ENCODE results near the gene OR4K2.
"Not testable (repeated sequence)": the region's sequence is repeated elsewhere in the genome, so short reads cannot be mapped to it uniquely, and the experiment has no call there.

OR4K2 gene

GRCh38 chr14:19874842-19875241, at the start of gene OR4K2:
Gene OR4K2, plus strand, starts transcription at chr14:19875142. Its CDS starts 1,126 bp downstream, at chr14:19876268.
- in situ Hi-C loops (cut with MboI; ENCODE audit: low sequenced_read_pairs) = no loop called here

- in situ Hi-C loops (cut with MboI; ENCODE audit: low sequenced_read_pairs) = not testable (repeated sequence)
Observed at GRCh38 chr14:19827626-19828244, 47.2 kb upstream of the OR4K2 start.

GRCh38 chr14:19828314-19828713, 46.6 kb upstream of the OR4K2 start:
- in situ Hi-C loops (cut with MboI; ENCODE audit: low sequenced_read_pairs) = no loop called here

GRCh38 chr14:19834203-19834848, 40.6 kb upstream of the OR4K2 start:
- in situ Hi-C loops (cut with MboI; ENCODE audit: low sequenced_read_pairs) = not testable (repeated sequence)

GRCh38 chr14:19838433-19838832, 36.5 kb upstream of the OR4K2 start:
- in situ Hi-C loops (cut with MboI; ENCODE audit: low sequenced_read_pairs) = no loop called here

GRCh38 chr14:19851365-19851764, 23.6 kb upstream of the OR4K2 start:
- in situ Hi-C loops (cut with MboI; ENCODE audit: low sequenced_read_pairs) = no loop called here

- in situ Hi-C loops (cut with MboI; ENCODE audit: low sequenced_read_pairs) = not testable (repeated sequence)
Observed at GRCh38 chr14:19866061-19866669, 8.8 kb upstream of the OR4K2 start.

GRCh38 chr14:19873178-19873577, 1.8 kb upstream of the OR4K2 start:
- in situ Hi-C loops (cut with MboI; ENCODE audit: low sequenced_read_pairs) = no loop called here

- in situ Hi-C loops (cut with MboI; ENCODE audit: low sequenced_read_pairs) = no loop called here
Observed at GRCh38 chr14:19878029-19878642, 3.2 kb downstream of the OR4K2 start.

- in situ Hi-C loops (cut with MboI; ENCODE audit: low sequenced_read_pairs) = no loop called here
Observed at GRCh38 chr14:19895282-19895681, 20.3 kb downstream of the OR4K2 start.

GRCh38 chr14:19900999-19901398, 26.1 kb downstream of the OR4K2 start:
- in situ Hi-C loops (cut with MboI; ENCODE audit: low sequenced_read_pairs) = no loop called here

- in situ Hi-C loops (cut with MboI; ENCODE audit: low sequenced_read_pairs) = no loop called here
Observed at GRCh38 chr14:19902409-19902808, 27.5 kb downstream of the OR4K2 start.

GRCh38 chr14:19906665-19907064, 31.7 kb downstream of the OR4K2 start:
- in situ Hi-C loops (cut with MboI; ENCODE audit: low sequenced_read_pairs) = no loop called here

GRCh38 chr14:19911114-19911513, 36.2 kb downstream of the OR4K2 start:
- in situ Hi-C loops (cut with MboI; ENCODE audit: low sequenced_read_pairs) = no loop called here

- in situ Hi-C loops (cut with MboI; ENCODE audit: low sequenced_read_pairs) = no loop called here
Observed at GRCh38 chr14:19917243-19917642, 42.3 kb downstream of the OR4K2 start.

- in situ Hi-C loops (cut with MboI; ENCODE audit: low sequenced_read_pairs) = no loop called here
Observed at GRCh38 chr14:19917955-19918518, 43.1 kb downstream of the OR4K2 start.

- in situ Hi-C loops (cut with MboI; ENCODE audit: low sequenced_read_pairs) = no loop called here
Observed at GRCh38 chr14:19918553-19919264, 43.8 kb downstream of the OR4K2 start.

GRCh38 chr14:19920021-19920657, 45.2 kb downstream of the OR4K2 start, which contains the start of gene OR4K5:
Gene OR4K5, plus strand, starts transcription at chr14:19920607. Its CDS starts 0 bp downstream, at chr14:19920607.
- in situ Hi-C loops (cut with MboI; ENCODE audit: low sequenced_read_pairs) = no loop called here

- in situ Hi-C loops (cut with MboI; ENCODE audit: low sequenced_read_pairs) = no loop called here
Observed at GRCh38 chr14:19930617-19931016, 55.7 kb downstream of the OR4K2 start, which contains the start of gene OR4K1. Gene OR4K1, plus strand, starts transcription at chr14:19930917. Its CDS starts 4,750 bp downstream, at chr14:19935667.
